ENCODE results near the gene KDM2B.

The KDM2B gene

DNA sequence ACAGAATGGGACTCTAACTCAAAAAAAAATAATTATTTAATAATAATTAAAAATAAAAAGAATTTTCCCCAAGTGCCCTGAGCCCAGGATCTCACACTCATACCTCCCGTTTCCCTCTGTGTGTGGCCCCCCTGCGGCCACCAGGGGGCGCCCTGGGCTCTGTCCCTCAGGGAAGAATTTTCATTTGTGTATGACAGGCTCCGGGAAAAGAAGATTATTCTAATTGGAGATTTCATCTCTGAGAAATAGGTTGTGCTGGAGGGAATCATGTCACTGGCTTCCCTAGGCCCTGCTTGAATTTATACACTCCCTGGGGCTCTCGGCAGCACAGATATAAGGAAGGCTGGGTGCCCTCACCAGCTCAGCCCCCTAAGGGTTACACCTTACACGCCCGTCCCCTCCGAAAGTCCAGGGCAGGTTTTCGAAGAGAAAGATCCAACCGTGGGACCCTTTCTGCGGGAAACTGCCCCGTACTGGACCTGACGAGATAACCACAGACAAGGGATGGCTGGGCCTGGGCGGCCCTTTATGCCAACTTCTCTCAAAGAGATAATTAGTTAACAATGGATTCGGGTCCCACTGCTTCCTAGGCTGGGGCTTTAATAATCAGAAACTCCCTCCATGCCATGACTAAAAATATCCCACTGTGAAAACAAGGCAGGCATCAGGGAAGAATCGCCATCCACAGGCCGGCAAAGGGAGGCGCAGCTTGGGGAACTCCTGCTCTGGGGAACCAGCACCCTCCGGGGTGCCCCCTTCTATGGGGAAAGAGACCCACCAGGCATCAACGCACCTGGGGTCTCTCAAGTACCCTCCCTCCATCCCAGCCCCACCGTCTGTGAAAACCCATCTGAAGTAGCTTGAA is 80.7 kb downstream of the KDM2B start:
- H4K91ac ChIP-seq (ENCODE audit: low read length), result no peak overlapping the region
- DNase-seq, result peak; percentile 65
- H3K18ac ChIP-seq (ENCODE audit: low read depth in 1 of 2, low read length in 2 of 2), result no peak overlapping the region
- H2BK120ac ChIP-seq (ENCODE audit: low read depth, low read length), result no peak overlapping the region
- H3K4me1 ChIP-seq (ENCODE audit: control insufficient read depth, insufficient read depth, low read depth, low read length), result peaks cover 2% of the 10 kb centered on the region
- no peak overlapping the region for H3K4me3 ChIP-seq (ENCODE audit: insufficient read depth in 1 of 2, low read depth in 1 of 2, low read length in 2 of 2)
- H3K27ac ChIP-seq (ENCODE audit: low read length, poor library complexity, severe bottlenecking), result no peak overlapping the region
- no peak overlapping the region for H2BK5ac ChIP-seq (ENCODE audit: low read depth, low read length, poor library complexity, severe bottlenecking)
- H3K9ac ChIP-seq (ENCODE audit: low read length), result peak overlapping the region; percentile 71
- WGBS, result 62% methylated on average over 21 of the region's 21 CpGs
- no peaks in the 10 kb centered on the region for H3K79me1 ChIP-seq (replicated peaks; ENCODE audit: low read length, poor library complexity, severe bottlenecking)
- H2BK12ac ChIP-seq (ENCODE audit: low read length in 2 of 2), result peak overlapping the region in 1 of 2 experiments; percentile 63
- H3K4ac ChIP-seq (ENCODE audit: low read depth in 1 of 2, low read length in 2 of 2), result no peak overlapping the region
- no peak overlapping the region for H2BK15ac ChIP-seq (ENCODE audit: low read depth, poor library complexity, severe bottlenecking)
- no peak overlapping the region for H3K4me2 ChIP-seq (ENCODE audit: low read length, poor library complexity, severe bottlenecking)
- H3K36me3 ChIP-seq (ENCODE audit: control insufficient read depth in 1 of 2, insufficient read depth in 2 of 2, low read depth in 1 of 2, low read length in 2 of 2), result peaks cover 0 to 3% of the 10 kb centered on the region in 2 experiments
- H4K8ac ChIP-seq (ENCODE audit: low read length), result no peak overlapping the region
- peak overlapping the region in 1 of 2 experiments; percentile 65 for H3K14ac ChIP-seq (ENCODE audit: low read length in 2 of 2)
- no peaks in the 10 kb centered on the region for H3K9me3 ChIP-seq (ENCODE audit: control insufficient read depth, low read length)
- peak overlapping the region; percentile 42 for H2AK5ac ChIP-seq (ENCODE audit: low read length, severe bottlenecking)
- H3K23ac ChIP-seq (ENCODE audit: low read length in 2 of 2), result no peak overlapping the region
- no peaks in the 10 kb centered on the region for H3K27me3 ChIP-seq (ENCODE audit: control insufficient read depth in 1 of 2, insufficient read depth in 1 of 2, low read length in 2 of 2)
- H2AFZ ChIP-seq (ENCODE audit: low read depth, low read length), result peak overlapping the region; percentile 42

- no peak overlapping the region for H3K4me3 ChIP-seq (ENCODE audit: insufficient read depth in 1 of 2, low read depth in 1 of 2, low read length in 2 of 2)
Measured at GRCh38 chr12:121495746-121496145, 85.1 kb downstream of the KDM2B start.

DNA sequence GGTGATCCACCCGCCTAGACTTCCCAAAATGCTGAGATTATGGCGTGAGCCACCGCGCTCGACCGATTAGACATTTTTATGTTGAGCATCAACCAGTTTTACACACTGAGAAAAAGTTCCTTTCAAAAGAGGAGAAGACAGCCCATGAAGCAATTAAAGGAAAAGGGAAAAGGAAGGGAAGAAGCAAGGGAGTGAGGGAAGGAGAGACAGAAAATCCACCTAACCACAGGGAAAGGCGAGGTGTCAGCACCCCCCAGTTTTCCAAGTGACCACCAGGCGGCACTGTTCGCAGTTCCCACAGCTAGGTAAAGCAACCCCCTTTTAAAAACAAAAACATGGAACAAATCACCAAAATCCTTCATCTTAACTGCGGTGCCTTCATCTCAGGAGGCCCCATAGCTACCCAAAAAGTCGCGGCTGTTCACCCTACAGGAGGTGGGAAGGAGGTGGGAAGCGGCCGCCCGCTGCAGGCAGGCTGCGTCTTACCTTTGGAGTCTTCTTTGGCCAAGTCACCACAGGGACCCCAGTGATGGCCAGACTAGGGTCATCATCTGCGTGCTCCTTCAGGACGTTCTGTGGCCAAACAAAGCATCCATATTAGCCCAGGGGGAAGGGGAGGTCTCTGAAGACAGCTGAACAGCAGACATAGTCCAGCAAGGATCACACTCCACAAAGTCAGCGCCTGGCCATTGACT is 86.6 kb downstream of the KDM2B start:
- no peak overlapping the region for H2BK5ac ChIP-seq (ENCODE audit: low read depth, low read length, poor library complexity, severe bottlenecking)

More at GRCh38 chr12:121495746-121496145, 85.1 kb downstream of the KDM2B start:
- H2BK120ac ChIP-seq (ENCODE audit: low read depth, low read length), result no peak overlapping the region
- H2AFZ ChIP-seq (ENCODE audit: low read depth, low read length), result no peak overlapping the region
- H2BK5ac ChIP-seq (ENCODE audit: low read depth, low read length, poor library complexity, severe bottlenecking), result no peak overlapping the region
- H3K23ac ChIP-seq (ENCODE audit: low read length in 2 of 2), result no peak overlapping the region
- no peak overlapping the region for H3K27ac ChIP-seq (ENCODE audit: low read length, poor library complexity, severe bottlenecking)
- peaks cover 3% of the 10 kb centered on the region for H3K79me1 ChIP-seq (replicated peaks; ENCODE audit: low read length, poor library complexity, severe bottlenecking)
- no peak overlapping the region for H4K8ac ChIP-seq (ENCODE audit: low read length)
- H2AK5ac ChIP-seq (ENCODE audit: low read length, severe bottlenecking), result no peak overlapping the region
- H3K27me3 ChIP-seq (ENCODE audit: control insufficient read depth in 1 of 2, insufficient read depth in 1 of 2, low read length in 2 of 2), result no peaks in the 10 kb centered on the region
- H2BK15ac ChIP-seq (ENCODE audit: low read depth, poor library complexity, severe bottlenecking), result no peak overlapping the region
- H2BK12ac ChIP-seq (ENCODE audit: low read length in 2 of 2), result no peak overlapping the region
- no peak overlapping the region for H3K14ac ChIP-seq (ENCODE audit: low read length in 2 of 2)
- no peak overlapping the region for H3K18ac ChIP-seq (ENCODE audit: low read depth in 1 of 2, low read length in 2 of 2)
- peaks cover 5% of the 10 kb centered on the region for H3K4me1 ChIP-seq (ENCODE audit: control insufficient read depth, insufficient read depth, low read depth, low read length)
- DNase-seq, result no peak
- H3K9ac ChIP-seq (ENCODE audit: low read length), result no peak overlapping the region
- H3K4me2 ChIP-seq (ENCODE audit: low read length, poor library complexity, severe bottlenecking), result no peak overlapping the region
- peaks cover 0 to 3% of the 10 kb centered on the region in 2 experiments for H3K36me3 ChIP-seq (ENCODE audit: control insufficient read depth in 1 of 2, insufficient read depth in 2 of 2, low read depth in 1 of 2, low read length in 2 of 2)
- no peak overlapping the region for H4K91ac ChIP-seq (ENCODE audit: low read length)
- H3K9me3 ChIP-seq (ENCODE audit: control insufficient read depth, low read length), result no peaks in the 10 kb centered on the region
- 95% methylated on average over 8 of the region's 8 CpGs for WGBS
- no peak overlapping the region for H3K4ac ChIP-seq (ENCODE audit: low read depth in 1 of 2, low read length in 2 of 2)

More for the DNA sequence above, 86.6 kb downstream of the KDM2B start:
- no peak overlapping the region for H3K4ac ChIP-seq (ENCODE audit: low read depth in 1 of 2, low read length in 2 of 2)
- no peak overlapping the region for H3K4me3 ChIP-seq (ENCODE audit: insufficient read depth in 1 of 2, low read depth in 1 of 2, low read length in 2 of 2)
- no peak overlapping the region for H2BK15ac ChIP-seq (ENCODE audit: low read depth, poor library complexity, severe bottlenecking)
- peak overlapping the region in 1 of 2 experiments; percentile 21 for H3K18ac ChIP-seq (ENCODE audit: low read depth in 1 of 2, low read length in 2 of 2)
- 89% methylated on average over 16 of the region's 19 CpGs for WGBS
- peak; percentile 31 for DNase-seq
- no peak overlapping the region for H3K4me2 ChIP-seq (ENCODE audit: low read length, poor library complexity, severe bottlenecking)
- H3K27me3 ChIP-seq (ENCODE audit: control insufficient read depth in 1 of 2, insufficient read depth in 1 of 2, low read length in 2 of 2), result no peaks in the 10 kb centered on the region
- peak overlapping the region; percentile 49 for H4K8ac ChIP-seq (ENCODE audit: low read length)
- H3K27ac ChIP-seq (ENCODE audit: low read length, poor library complexity, severe bottlenecking), result no peak overlapping the region
- H2AFZ ChIP-seq (ENCODE audit: low read depth, low read length), result no peak overlapping the region
- no peak overlapping the region for H3K14ac ChIP-seq (ENCODE audit: low read length in 2 of 2)
- H3K4me1 ChIP-seq (ENCODE audit: control insufficient read depth, insufficient read depth, low read depth, low read length), result peaks cover 4% of the 10 kb centered on the region
- H4K91ac ChIP-seq (ENCODE audit: low read length), result peak overlapping the region; percentile 39
- no peak overlapping the region for H3K23ac ChIP-seq (ENCODE audit: low read length in 2 of 2)
- H3K79me1 ChIP-seq (replicated peaks; ENCODE audit: low read length, poor library complexity, severe bottlenecking), result peaks cover 3% of the 10 kb centered on the region
- no peaks in the 10 kb centered on the region for H3K9me3 ChIP-seq (ENCODE audit: control insufficient read depth, low read length)
- H3K9ac ChIP-seq (ENCODE audit: low read length), result no peak overlapping the region
- H2AK5ac ChIP-seq (ENCODE audit: low read length, severe bottlenecking), result no peak overlapping the region
- no peak overlapping the region for H2BK12ac ChIP-seq (ENCODE audit: low read length in 2 of 2)
- H2BK120ac ChIP-seq (ENCODE audit: low read depth, low read length), result no peak overlapping the region
- H3K36me3 ChIP-seq (ENCODE audit: control insufficient read depth in 1 of 2, insufficient read depth in 2 of 2, low read depth in 1 of 2, low read length in 2 of 2), result peaks cover 10% of the 10 kb centered on the region in 2 experiments
